Thoracic aorta (tissue), 2 donors: ENCODE measurements around the gene TNS3. TPM values are rescaled to one million over a fixed set of nuclear protein-coding genes. Genes with fewer than 3 reads are reported as not detected.

Source experiments
- ATAC-seq: fragments of 150-250 bp; one replicate; pipeline ENCODE4 v1.8.0; 2017; ENCODE audit warnings: low read depth; ENCODE audit not compliant: insufficient number of reproducible peaks, low FRiP score
- DNase-seq: peaks from one replicate; pipeline ENCODE4 v3.0.0-alpha.2; 2020; ENCODE audit warnings: low spot score
- H3K27ac ChIP-seq, 2 donors: fragments of 200-600 bp; sonication (generic); 1 replicate in 1 of 2; 2 replicates in 1 of 2; pipeline ENCODE4 v1.5.1; 2016; ENCODE audit warnings: mild to moderate bottlenecking in 2 of 2, moderate library complexity in 2 of 2
- H3K27me3 ChIP-seq: fragments of 200-600 bp; sonication (generic); replicated peaks from 2 replicates; pipeline ENCODE4 v1.6.0; 2016; ENCODE audit warnings: mild to moderate bottlenecking; ENCODE audit not compliant: insufficient read depth
- H3K36me3 ChIP-seq: fragments of 200-600 bp; sonication (generic); one replicate; pipeline ENCODE4 v1.5.1; 2016
- H3K4me1 ChIP-seq, 2 donors: fragments of 200-600 bp; sonication (generic); 1 replicate in 1 of 2; 2 replicates in 1 of 2; pipeline versions ENCODE4 v1.5.1 to v1.6.0; 2016; ENCODE audit warnings: low read depth in 2 of 2, mild to moderate bottlenecking in 1 of 2; ENCODE audit not compliant: control insufficient read depth in 1 of 2
- H3K4me3 ChIP-seq: fragments of 200-600 bp; sonication (generic); 2 replicates; pipeline ENCODE4 v1.5.1; 2016; ENCODE audit warnings: mild to moderate bottlenecking
- H3K9me3 ChIP-seq: fragments of 200-600 bp; sonication (generic); 2 replicates; pipeline ENCODE4 v1.5.1; 2016
- CTCF ChIP-seq: fragments of 200-600 bp; sonication (generic); IDR thresholded peaks from one replicate; pipeline ENCODE4 v1.5.1; 2019; ENCODE audit warnings: antibody characterized with exemption
- total RNA-seq, 2 donors: library from RNA; depleted of rRNA; stranded (reverse); fragments of >200 nt; gene quantifications; one replicate each; pipeline versions ENCODE4 v1.1.0 to v1.2.3, GENCODE V29; 2016

TNS3 gene
- total RNA-seq, 2 donors from 2014 or later: 138 to 151 TPM

GRCh38 chr7:47488201-47488968 lies 93.5 kb downstream of the TNS3 start:
- peaks cover 15 to 63% of the 10 kb centered on the region in 2 donors for H3K4me1 ChIP-seq
- no peak for TF ChIP-seq CTCF
- ATAC-seq (no peak), DNase-seq (no peak)
- H3K9me3 ChIP-seq: no peaks in the 10 kb centered on the region
- H3K36me3 ChIP-seq: no peaks in the 10 kb centered on the region
- H3K27ac ChIP-seq: no peak overlapping the region
- H3K27me3 ChIP-seq: no peaks in the 10 kb centered on the region
- no peak overlapping the region for H3K4me3 ChIP-seq

- no peak for ATAC-seq
- TF ChIP-seq CTCF: no peak
- no peak for DNase-seq
- H3K36me3 ChIP-seq: no peaks in the 10 kb centered on the region
- H3K27ac ChIP-seq: peak overlapping the region; percentile 41 to 46
- no peak overlapping the region for H3K4me3 ChIP-seq
- peaks cover 30 to 81% of the 10 kb centered on the region in 2 donors for H3K4me1 ChIP-seq
- no peaks in the 10 kb centered on the region for H3K9me3 ChIP-seq
- no peaks in the 10 kb centered on the region for H3K27me3 ChIP-seq
Measured at GRCh38 chr7:47485640-47486435, 96.1 kb downstream of the TNS3 start.

GRCh38 chr7:47484923-47485639 lies 96.8 kb downstream of the TNS3 start:
- Histone ChIP-seq H3K27me3 (no peaks in the 10 kb centered on the region), H3K9me3 (no peaks in the 10 kb centered on the region), H3K4me1 (peaks cover 32 to 89% of the 10 kb centered on the region in 2 donors), H3K27ac (peak overlapping the region; percentile 41 to 46), H3K36me3 (no peaks in the 10 kb centered on the region), H3K4me3 (no peak overlapping the region)
- ATAC-seq: no peak
- DNase-seq: no peak
- no peak for TF ChIP-seq CTCF

GRCh38 chr7:47484457-47484856 lies 97.5 kb downstream of the TNS3 start:
- H3K36me3 ChIP-seq: no peaks in the 10 kb centered on the region
- DNase-seq: no peak
- no peaks in the 10 kb centered on the region for H3K9me3 ChIP-seq
- no peak for TF ChIP-seq CTCF
- no peak overlapping the region for H3K4me3 ChIP-seq
- peak overlapping the region in 1 of 2 donors; percentile 80 for H3K27ac ChIP-seq
- no peak for ATAC-seq
- H3K4me1 ChIP-seq: peaks cover 37 to 92% of the 10 kb centered on the region in 2 donors
- H3K27me3 ChIP-seq: no peaks in the 10 kb centered on the region
